Heart left ventricle (tissue), 13 donors: Measurements from ENCODE around the gene UQCRC1.

Experiments
- POLR2A ChIP-seq, 2 donors: fragments of 450-650 bp; IDR thresholded peaks; one replicate each; pipeline ENCODE4 v1.6.1; 2017; ENCODE audit warnings: antibody characterized with exemption in 2 of 2, mild to moderate bottlenecking in 2 of 2, moderate library complexity in 2 of 2
- TF ChIP-seq, protein P1 (sequence below), 12 donors: fragments of 200-600 bp; sonication (generic) in 4 of 12; IDR thresholded peaks; one replicate each; pipeline versions ENCODE4 v1.5.0 to v1.8.0; 2018 to 2022; ENCODE audit warnings: antibody characterized with exemption in 12 of 12, mild to moderate bottlenecking in 5 of 12
- donor health status: ischemic (EF 13 %, LVEDD 7.1; RV severe dilation, severe dysfunction).
- donor health status: DM: no; HTN: yes; CAD: no.
- donor health status: DM: no; HTN: no; CAD: no.
- donor health status: ischemic (EF 25% LVEDD 6.9; RV normal size, moderate dysfunction).
- donor health status: ischemic (EF 25% LVEDD 5.7; RV mildly dilated, moderate dysfunction).
- donor health status: ischemic (EF 35%, LVEDD 5.7; RV mildly dilated, moderate dysfunction).
- donor health status: nonischemic (EF 11% LVEDD 7.7; RV severe dilation, severe dysfunction).
- donor health status: DM: yes; HTN: yes; CAD: no.
- donor health status: PGD.
- donor health status: ischemic (EF 29% LVEDD 5.4; RV normal size, mild dysfunction).
- donor health status: nonischemic (EF 23%, LVEDD 6.1; RV moderate dilation, normal function).

DNA sequence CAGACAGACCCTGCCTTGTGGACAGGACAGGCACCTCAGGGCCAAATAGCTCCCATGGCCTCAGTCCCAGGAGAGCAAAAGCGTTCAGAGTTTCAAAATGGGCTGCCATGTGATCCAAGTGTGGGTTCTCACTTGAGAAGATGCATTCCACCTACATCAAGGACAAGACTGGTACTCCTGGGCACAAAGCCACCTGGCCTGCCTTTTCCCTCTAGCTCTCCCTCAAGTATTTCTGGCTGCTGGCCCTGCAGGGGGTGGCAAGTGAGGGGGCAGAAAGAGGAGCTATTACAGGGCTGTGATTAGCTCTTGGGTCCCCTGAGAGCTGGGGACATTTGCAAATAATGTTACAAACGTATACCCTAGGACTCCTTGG, 7.8 kb downstream of the UQCRC1 start:
- TF ChIP-seq, protein P1, sequence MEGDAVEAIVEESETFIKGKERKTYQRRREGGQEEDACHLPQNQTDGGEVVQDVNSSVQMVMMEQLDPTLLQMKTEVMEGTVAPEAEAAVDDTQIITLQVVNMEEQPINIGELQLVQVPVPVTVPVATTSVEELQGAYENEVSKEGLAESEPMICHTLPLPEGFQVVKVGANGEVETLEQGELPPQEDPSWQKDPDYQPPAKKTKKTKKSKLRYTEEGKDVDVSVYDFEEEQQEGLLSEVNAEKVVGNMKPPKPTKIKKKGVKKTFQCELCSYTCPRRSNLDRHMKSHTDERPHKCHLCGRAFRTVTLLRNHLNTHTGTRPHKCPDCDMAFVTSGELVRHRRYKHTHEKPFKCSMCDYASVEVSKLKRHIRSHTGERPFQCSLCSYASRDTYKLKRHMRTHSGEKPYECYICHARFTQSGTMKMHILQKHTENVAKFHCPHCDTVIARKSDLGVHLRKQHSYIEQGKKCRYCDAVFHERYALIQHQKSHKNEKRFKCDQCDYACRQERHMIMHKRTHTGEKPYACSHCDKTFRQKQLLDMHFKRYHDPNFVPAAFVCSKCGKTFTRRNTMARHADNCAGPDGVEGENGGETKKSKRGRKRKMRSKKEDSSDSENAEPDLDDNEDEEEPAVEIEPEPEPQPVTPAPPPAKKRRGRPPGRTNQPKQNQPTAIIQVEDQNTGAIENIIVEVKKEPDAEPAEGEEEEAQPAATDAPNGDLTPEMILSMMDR (IDR thresholded peaks at IDR 0.05) = no peak
- TF ChIP-seq POLR2A (IDR thresholded peaks at IDR 0.05) = no peak
